Progenitor cell of endocrine pancreas (in vitro differentiated cells): ENCODE measurements around the gene KCNK17. TPM values are rescaled to one million over a fixed set of nuclear protein-coding genes. Genes with fewer than 3 reads are reported as not detected.
A peak's percentile ranks its signal among the peaks of the same experiment; 100 is the strongest.

Experiments used
- DNase-seq: peaks from one replicate; pipeline ENCODE4 v3.0.0; 2021; ENCODE audit warnings: low spot score; ENCODE audit not compliant: unreplicated experiment
- H3K27ac Mint-ChIP-seq: 2 replicates; pipeline ENCODE4 v1.8.0; 2021; ENCODE audit warnings: mild to moderate bottlenecking, moderate library complexity, mixed read lengths
- H3K27me3 Mint-ChIP-seq: 2 replicates; pipeline ENCODE4 v1.8.0; 2021; ENCODE audit warnings: mixed read lengths
- H3K36me3 Mint-ChIP-seq: 2 replicates; pipeline ENCODE4 v1.8.0; 2022; ENCODE audit warnings: mixed read lengths; ENCODE audit not compliant: insufficient read depth
- H3K4me1 Mint-ChIP-seq: 2 replicates; pipeline ENCODE4 v1.8.0; 2021; ENCODE audit warnings: low read depth, mixed read lengths
- H3K4me3 Mint-ChIP-seq: 2 replicates; pipeline ENCODE4 v1.8.0; 2021; ENCODE audit warnings: low read depth, mild to moderate bottlenecking, moderate library complexity, mixed read lengths
- H3K9me3 Mint-ChIP-seq: 2 replicates; pipeline ENCODE4 v1.8.0; 2021; ENCODE audit warnings: low read depth, mixed read lengths
- CTCF ChIP-seq: fragments of 200-600 bp; sonication (generic); IDR thresholded peaks from one replicate; pipeline ENCODE4 v1.5.0; 2021; ENCODE audit warnings: antibody characterized with exemption, mild to moderate bottlenecking; ENCODE audit not compliant: unreplicated experiment
- total RNA-seq: library from RNA; stranded (reverse); gene quantifications from 2 replicates; pipeline ENCODE4 v1.2.1, GENCODE V29; 2021

The KCNK17 gene
- total RNA-seq, 1 donor from 2014 or later: 11.2 TPM

DNA sequence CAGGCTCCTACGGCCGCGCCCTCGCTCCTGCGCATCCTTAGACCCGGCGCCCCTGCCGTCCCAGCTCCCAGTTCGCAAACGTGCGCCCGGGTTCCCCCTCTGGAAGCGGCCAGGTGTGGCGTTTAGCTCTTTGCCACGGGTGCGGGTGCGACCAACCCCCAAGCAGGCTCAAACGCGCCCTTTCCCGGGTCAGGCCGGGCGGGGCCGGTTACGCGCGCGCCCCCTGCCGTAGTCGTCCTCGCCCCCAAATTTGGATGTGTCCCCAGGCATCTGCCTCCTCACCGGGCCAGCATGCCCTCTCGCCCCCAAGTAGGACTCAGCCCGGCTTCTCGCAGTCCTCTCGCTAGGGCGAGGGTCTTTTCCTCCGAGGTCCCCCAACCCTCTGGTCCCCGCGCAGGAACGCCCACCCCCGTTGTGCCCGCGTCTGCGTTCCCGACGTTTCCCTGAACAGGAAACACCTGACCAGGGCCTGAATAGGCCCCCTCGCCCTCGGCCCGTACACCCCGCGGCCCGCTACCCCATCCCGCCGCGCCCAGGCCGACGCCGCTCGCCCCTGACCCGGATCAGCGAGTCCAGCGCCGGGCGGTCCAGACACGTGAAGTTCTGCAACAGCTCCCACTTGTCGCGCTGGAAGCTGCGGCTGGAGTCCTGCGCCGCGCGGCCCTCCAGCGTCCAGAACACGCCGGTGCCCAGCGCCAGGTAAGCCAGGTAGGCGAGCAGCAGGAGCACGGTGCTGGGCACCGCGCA lies 520 bp downstream of the KCNK17 start:
- Mint-ChIP-seq H3K4me3 (peak overlapping the region; percentile 69), H3K9me3 (no peaks in the 10 kb centered on the region), H3K36me3 (no peaks in the 10 kb centered on the region), H3K27ac (no peak overlapping the region), H3K27me3 (peaks cover 78% of the 10 kb centered on the region), H3K4me1 (no peaks in the 10 kb centered on the region)
- TF ChIP-seq CTCF: no peak
- DNase-seq: peak; percentile 28

GRCh38 chr6:39312912-39313525 lies 1.2 kb downstream of the KCNK17 start:
- Mint-ChIP-seq H3K36me3 (no peaks in the 10 kb centered on the region), H3K27ac (no peak overlapping the region), H3K9me3 (no peaks in the 10 kb centered on the region), H3K4me3 (no peak overlapping the region), H3K4me1 (no peaks in the 10 kb centered on the region), H3K27me3 (peaks cover 75% of the 10 kb centered on the region)
- TF ChIP-seq CTCF: no peak
- DNase-seq: no peak

GRCh38 chr6:39310542-39310941 lies 3.7 kb downstream of the KCNK17 start:
- H3K9me3 Mint-ChIP-seq: no peaks in the 10 kb centered on the region
- TF ChIP-seq CTCF: no peak
- H3K36me3 Mint-ChIP-seq: no peaks in the 10 kb centered on the region
- H3K27ac Mint-ChIP-seq: no peak overlapping the region
- H3K4me3 Mint-ChIP-seq: no peak overlapping the region
- no peak for DNase-seq
- no peaks in the 10 kb centered on the region for H3K4me1 Mint-ChIP-seq
- peaks cover 76% of the 10 kb centered on the region for H3K27me3 Mint-ChIP-seq

- H3K36me3 Mint-ChIP-seq: no peaks in the 10 kb centered on the region
- TF ChIP-seq CTCF: peak; percentile 91
- no peaks in the 10 kb centered on the region for H3K9me3 Mint-ChIP-seq
- no peaks in the 10 kb centered on the region for H3K4me1 Mint-ChIP-seq
- H3K27ac Mint-ChIP-seq: no peak overlapping the region
- peak; percentile 73 for DNase-seq
- peaks cover 76% of the 10 kb centered on the region for H3K27me3 Mint-ChIP-seq
- no peak overlapping the region for H3K4me3 Mint-ChIP-seq
Observed at GRCh38 chr6:39309942-39310531, 4.2 kb downstream of the KCNK17 start.

- H3K4me1 Mint-ChIP-seq: no peaks in the 10 kb centered on the region
- H3K36me3 Mint-ChIP-seq: no peaks in the 10 kb centered on the region
- peaks cover 61% of the 10 kb centered on the region for H3K27me3 Mint-ChIP-seq
- no peak for DNase-seq
- no peak overlapping the region for H3K4me3 Mint-ChIP-seq
- H3K9me3 Mint-ChIP-seq: no peaks in the 10 kb centered on the region
- no peak for TF ChIP-seq CTCF
- no peak overlapping the region for H3K27ac Mint-ChIP-seq
Observed at GRCh38 chr6:39307462-39307861, 6.8 kb downstream of the KCNK17 start.
